ENCODE measurements around the gene ELFN2.

Gene ELFN2

GRCh38 chr22:37358386-37358785 lies 68.9 kb downstream of the ELFN2 start:
- Histone ChIP-seq H4K8ac (ENCODE audit: low read depth, low read length) (no peak overlapping the region), H3K4me1 (ENCODE audit: control insufficient read depth in 2 of 2, insufficient read depth in 1 of 2, low read depth in 1 of 2, low read length in 2 of 2) (no peaks in the 10 kb centered on the region), H2BK5ac (ENCODE audit: low read length) (no peak overlapping the region), H3K4me3 (ENCODE audit: low read length in 2 of 2) (no peak overlapping the region), H3K4ac (ENCODE audit: low read length) (no peak overlapping the region), H2AFZ (ENCODE audit: low read length) (no peak overlapping the region), H3K79me1 (ENCODE audit: low read depth, low read length) (no peaks in the 10 kb centered on the region), H3K9me3 (replicated peaks in 1 of 2; ENCODE audit: control insufficient read depth in 2 of 2, insufficient read depth in 1 of 2, low read depth in 1 of 2, low read length in 2 of 2) (no peaks in the 10 kb centered on the region), H3K4me2 (ENCODE audit: insufficient read depth, low read length, poor library complexity, severe bottlenecking) (no peak overlapping the region), H3K36me3 (replicated peaks in 1 of 2; ENCODE audit: control insufficient read depth in 2 of 2, insufficient read depth in 2 of 2, low read length in 2 of 2) (no peaks in the 10 kb centered on the region), H3K9ac (ENCODE audit: low read depth, low read length, poor library complexity) (no peak overlapping the region), H3K27ac (replicated peaks; ENCODE audit: low read length) (no peak overlapping the region), H3K23ac (ENCODE audit: low read depth, low read length, poor library complexity) (no peak overlapping the region), H3K27me3 (ENCODE audit: control insufficient read depth in 3 of 3, insufficient read depth in 3 of 3, low read depth in 1 of 3, low read length in 3 of 3) (peaks cover 0 to 73% (median 0%) of the 10 kb centered on the region in 3 experiments), H3K18ac (ENCODE audit: low read length) (no peak overlapping the region), H3K14ac (ENCODE audit: low read length) (no peak overlapping the region), H2AK5ac (ENCODE audit: low read depth, low read length) (no peak overlapping the region), H2BK12ac (ENCODE audit: low read length) (no peak overlapping the region), H4K91ac (ENCODE audit: low read depth, low read length, poor library complexity) (no peak overlapping the region), H2BK120ac (ENCODE audit: low read depth, low read length) (no peak overlapping the region), H2BK15ac (ENCODE audit: low read length) (no peak overlapping the region)
- no peak for DNase-seq (ENCODE audit: low spot score)
- no CpG with 5 or more reads among the region's 11 CpGs for WGBS, 2 donors (ENCODE audit: extremely low coverage in 2 of 2, insufficient read length in 2 of 2, insufficient replicate concordance in 1 of 2)

- no peak overlapping the region for H3K4ac ChIP-seq (ENCODE audit: low read length)
- H3K27ac ChIP-seq (replicated peaks; ENCODE audit: low read length) = no peak overlapping the region
- H3K23ac ChIP-seq (ENCODE audit: low read depth, low read length, poor library complexity) = no peak overlapping the region
- no peaks in the 10 kb centered on the region for H3K79me1 ChIP-seq (ENCODE audit: low read depth, low read length)
- no peak overlapping the region for H3K18ac ChIP-seq (ENCODE audit: low read length)
- H2BK12ac ChIP-seq (ENCODE audit: low read length) = no peak overlapping the region
- no peaks in the 10 kb centered on the region for H3K36me3 ChIP-seq (replicated peaks in 1 of 2; ENCODE audit: control insufficient read depth in 2 of 2, insufficient read depth in 2 of 2, low read length in 2 of 2)
- no peaks in the 10 kb centered on the region for H3K4me1 ChIP-seq (ENCODE audit: control insufficient read depth in 2 of 2, insufficient read depth in 1 of 2, low read depth in 1 of 2, low read length in 2 of 2)
- H2BK120ac ChIP-seq (ENCODE audit: low read depth, low read length) = no peak overlapping the region
- no peak overlapping the region for H3K4me2 ChIP-seq (ENCODE audit: insufficient read depth, low read length, poor library complexity, severe bottlenecking)
- no peak overlapping the region for H3K9ac ChIP-seq (ENCODE audit: low read depth, low read length, poor library complexity)
- H3K27me3 ChIP-seq (ENCODE audit: control insufficient read depth in 3 of 3, insufficient read depth in 3 of 3, low read depth in 1 of 3, low read length in 3 of 3) = peaks cover 0 to 78% (median 0%) of the 10 kb centered on the region in 3 experiments
- no peak overlapping the region for H3K14ac ChIP-seq (ENCODE audit: low read length)
- H3K9me3 ChIP-seq (replicated peaks in 1 of 2; ENCODE audit: control insufficient read depth in 2 of 2, insufficient read depth in 1 of 2, low read depth in 1 of 2, low read length in 2 of 2) = no peaks in the 10 kb centered on the region
- no peak for DNase-seq (ENCODE audit: low spot score)
- H2BK15ac ChIP-seq (ENCODE audit: low read length) = no peak overlapping the region
- no CpG with 5 or more reads among the region's 10 CpGs for WGBS, 2 donors (ENCODE audit: extremely low coverage in 2 of 2, insufficient read length in 2 of 2, insufficient replicate concordance in 1 of 2)
- no peak overlapping the region for H3K4me3 ChIP-seq (ENCODE audit: low read length in 2 of 2)
- H4K8ac ChIP-seq (ENCODE audit: low read depth, low read length) = no peak overlapping the region
- H4K91ac ChIP-seq (ENCODE audit: low read depth, low read length, poor library complexity) = no peak overlapping the region
- no peak overlapping the region for H2AFZ ChIP-seq (ENCODE audit: low read length)
- H2BK5ac ChIP-seq (ENCODE audit: low read length) = no peak overlapping the region
- H2AK5ac ChIP-seq (ENCODE audit: low read depth, low read length) = no peak overlapping the region
Measured at GRCh38 chr22:37357446-37358075, 69.7 kb downstream of the ELFN2 start.

GRCh38 chr22:37356922-37357321 lies 70.4 kb downstream of the ELFN2 start:
- Histone ChIP-seq H3K36me3 (replicated peaks in 1 of 2; ENCODE audit: control insufficient read depth in 2 of 2, insufficient read depth in 2 of 2, low read length in 2 of 2) (no peaks in the 10 kb centered on the region), H3K4me1 (ENCODE audit: control insufficient read depth in 2 of 2, insufficient read depth in 1 of 2, low read depth in 1 of 2, low read length in 2 of 2) (no peaks in the 10 kb centered on the region), H3K9me3 (replicated peaks in 1 of 2; ENCODE audit: control insufficient read depth in 2 of 2, insufficient read depth in 1 of 2, low read depth in 1 of 2, low read length in 2 of 2) (no peaks in the 10 kb centered on the region), H3K79me1 (ENCODE audit: low read depth, low read length) (no peaks in the 10 kb centered on the region), H3K27ac (replicated peaks; ENCODE audit: low read length) (no peak overlapping the region), H3K4ac (ENCODE audit: low read length) (no peak overlapping the region), H2BK120ac (ENCODE audit: low read depth, low read length) (no peak overlapping the region), H3K23ac (ENCODE audit: low read depth, low read length, poor library complexity) (no peak overlapping the region), H3K27me3 (ENCODE audit: control insufficient read depth in 3 of 3, insufficient read depth in 3 of 3, low read depth in 1 of 3, low read length in 3 of 3) (peaks cover 0 to 77% (median 0%) of the 10 kb centered on the region in 3 experiments), H3K4me3 (ENCODE audit: low read length in 2 of 2) (no peak overlapping the region), H4K8ac (ENCODE audit: low read depth, low read length) (no peak overlapping the region), H3K14ac (ENCODE audit: low read length) (no peak overlapping the region), H2BK12ac (ENCODE audit: low read length) (no peak overlapping the region), H2BK5ac (ENCODE audit: low read length) (no peak overlapping the region), H2AK5ac (ENCODE audit: low read depth, low read length) (no peak overlapping the region), H4K91ac (ENCODE audit: low read depth, low read length, poor library complexity) (no peak overlapping the region), H3K18ac (ENCODE audit: low read length) (no peak overlapping the region), H2BK15ac (ENCODE audit: low read length) (no peak overlapping the region), H3K4me2 (ENCODE audit: insufficient read depth, low read length, poor library complexity, severe bottlenecking) (no peak overlapping the region), H3K9ac (ENCODE audit: low read depth, low read length, poor library complexity) (no peak overlapping the region), H2AFZ (ENCODE audit: low read length) (no peak overlapping the region)
- no CpG with 5 or more reads among the region's 8 CpGs for WGBS, 2 donors (ENCODE audit: extremely low coverage in 2 of 2, insufficient read length in 2 of 2, insufficient replicate concordance in 1 of 2)
- no peak for DNase-seq (ENCODE audit: low spot score)

DNA sequence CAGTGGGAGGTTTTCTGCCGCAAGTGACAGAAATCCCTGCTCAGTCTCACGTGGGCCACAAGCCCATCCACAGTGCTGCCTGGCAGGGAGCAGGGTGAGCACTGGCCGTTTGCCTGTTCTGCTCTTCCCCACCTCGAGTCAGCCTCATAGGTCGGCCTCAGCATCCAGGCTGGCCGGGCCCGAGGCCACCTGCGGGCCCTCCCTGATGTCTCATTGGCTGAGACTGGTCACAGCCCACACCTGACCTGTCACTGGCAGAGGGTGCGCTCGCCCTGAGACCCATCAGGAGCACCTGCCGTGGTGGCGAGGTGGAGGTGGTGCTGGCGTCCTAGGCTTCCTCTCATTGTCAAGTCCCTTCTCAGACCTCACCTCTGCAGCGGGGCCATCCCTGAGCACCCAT lies 72.1 kb downstream of the ELFN2 start:
- Histone ChIP-seq H3K4me3 (ENCODE audit: low read length in 2 of 2) (no peak overlapping the region), H3K18ac (ENCODE audit: low read length) (peak overlapping the region; percentile 0), H4K8ac (ENCODE audit: low read depth, low read length) (peak overlapping the region; percentile 31), H2BK120ac (ENCODE audit: low read depth, low read length) (no peak overlapping the region), H2BK12ac (ENCODE audit: low read length) (peak overlapping the region; percentile 35), H3K14ac (ENCODE audit: low read length) (peak overlapping the region; percentile 5), H2AFZ (ENCODE audit: low read length) (no peak overlapping the region), H3K23ac (ENCODE audit: low read depth, low read length, poor library complexity) (peak overlapping the region; percentile 34), H3K4ac (ENCODE audit: low read length) (no peak overlapping the region), H3K79me1 (ENCODE audit: low read depth, low read length) (no peaks in the 10 kb centered on the region), H3K36me3 (replicated peaks in 1 of 2; ENCODE audit: control insufficient read depth in 2 of 2, insufficient read depth in 2 of 2, low read length in 2 of 2) (no peaks in the 10 kb centered on the region), H3K4me2 (ENCODE audit: insufficient read depth, low read length, poor library complexity, severe bottlenecking) (no peak overlapping the region), H2AK5ac (ENCODE audit: low read depth, low read length) (peak overlapping the region; percentile 36), H3K27ac (replicated peaks; ENCODE audit: low read length) (no peak overlapping the region), H4K91ac (ENCODE audit: low read depth, low read length, poor library complexity) (no peak overlapping the region), H3K4me1 (ENCODE audit: control insufficient read depth in 2 of 2, insufficient read depth in 1 of 2, low read depth in 1 of 2, low read length in 2 of 2) (no peaks in the 10 kb centered on the region), H2BK15ac (ENCODE audit: low read length) (no peak overlapping the region), H2BK5ac (ENCODE audit: low read length) (no peak overlapping the region), H3K27me3 (ENCODE audit: control insufficient read depth in 3 of 3, insufficient read depth in 3 of 3, low read depth in 1 of 3, low read length in 3 of 3) (peaks cover 0 to 72% (median 0%) of the 10 kb centered on the region in 3 experiments), H3K9me3 (replicated peaks in 1 of 2; ENCODE audit: control insufficient read depth in 2 of 2, insufficient read depth in 1 of 2, low read depth in 1 of 2, low read length in 2 of 2) (no peaks in the 10 kb centered on the region), H3K9ac (ENCODE audit: low read depth, low read length, poor library complexity) (peak overlapping the region; percentile 24)
- no CpG with 5 or more reads among the region's 14 CpGs for WGBS, 2 donors (ENCODE audit: extremely low coverage in 2 of 2, insufficient read length in 2 of 2, insufficient replicate concordance in 1 of 2)
- DNase-seq (ENCODE audit: low spot score) = no peak
